Aortic smooth muscle cell (primary cell): ENCODE data around the gene LRRC37A2. TPM values are rescaled to one million over a fixed set of nuclear protein-coding genes. Genes with fewer than 3 reads are reported as not detected.

Source experiments
- total RNA-seq: library from RNA; depleted of rRNA; stranded (reverse); fragments of >200 nt; gene quantifications from 2 replicates; pipeline ENCODE4 v1.2.3, GENCODE V29; 2014

Gene LRRC37A2
- 2.8 and 4.0 TPM in 2 replicates for total RNA-seq

DNA sequence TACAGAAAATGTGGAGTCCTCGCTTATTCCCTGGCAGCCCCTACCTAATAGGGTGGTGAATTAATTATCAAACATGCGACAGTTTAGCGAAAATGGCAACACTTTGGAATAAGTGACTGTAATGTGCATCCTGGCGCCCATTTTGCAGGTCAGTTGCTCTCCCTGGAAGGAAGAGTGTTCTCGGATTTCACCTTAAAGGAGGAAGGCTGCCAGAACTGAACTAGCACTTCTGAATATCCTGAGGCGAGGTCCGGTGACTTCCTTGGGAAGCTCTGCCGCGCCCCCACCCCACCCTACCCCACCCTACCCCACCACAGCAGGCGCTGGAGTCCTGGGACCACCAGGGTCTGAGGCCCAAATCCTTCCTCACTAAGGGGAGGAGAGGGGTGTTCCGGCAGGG lies at the start of gene LRRC37A2:
TSS of gene LRRC37A2 (plus strand) at position 301 of the 400 bp plus-strand sequence. CDS start 245 bp downstream, outside the sequence.

GRCh38 chr17:46579083-46580075 lies 67.1 kb downstream of the LRRC37A2 start, which contains the start of gene ARL17A:
TSS of gene ARL17A (minus strand) at chr17:46579691. CDS start at chr17:46576322, 3,369 bp downstream.

GRCh38 chr17:46590157-46591146 lies 78.2 kb downstream of the LRRC37A2 start, which contains the start of gene NSF:
TSS of gene NSF (plus strand) at chr17:46590669. CDS start at chr17:46590776, 107 bp downstream.

Other genes with a start within 250 kb of the LRRC37A2 start
- 1.1 and 1.7 TPM in 2 replicates for gene LRRC37A, start 217.3 kb upstream of the LRRC37A2 start, total RNA-seq
- gene ARL17B, start 150.7 kb upstream of the LRRC37A2 start, total RNA-seq = 3.0 and 4.6 TPM in 2 replicates
- gene ARL17A, start 67.2 kb downstream of the LRRC37A2 start, total RNA-seq = 1.5 and 2.4 TPM in 2 replicates
- 46.8 and 47.6 TPM in 2 replicates for gene NSF, start 78.2 kb downstream of the LRRC37A2 start, total RNA-seq